Trophoblast cell (in vitro differentiated cells and primary cell): Measurements from ENCODE around the gene NUFIP1.
A peak's percentile ranks its signal among the peaks of the same experiment; 100 is the strongest.

ENCODE experiments used
- DNase-seq, 2 donors: peaks; one replicate each; pipeline ENCODE4 v3.0.0-alpha.2; 2016
- H2AFZ ChIP-seq: 2 replicates; pipeline ENCODE4 v1.6.1; 2013; ENCODE audit warnings: low read length, moderate library complexity, mild to moderate bottlenecking; ENCODE audit not compliant: insufficient read depth, poor library complexity
- H2AK5ac ChIP-seq: 2 replicates; pipeline ENCODE4 v1.6.1; 2013; ENCODE audit warnings: mild to moderate bottlenecking, low read length
- H2BK120ac ChIP-seq: 2 replicates; pipeline ENCODE4 v1.6.1; 2013; ENCODE audit warnings: low read length, mild to moderate bottlenecking, moderate library complexity; ENCODE audit not compliant: insufficient read depth, poor library complexity
- H2BK12ac ChIP-seq: 2 replicates; pipeline ENCODE4 v1.6.1; 2013; ENCODE audit warnings: mild to moderate bottlenecking, low read length, moderate library complexity
- H2BK5ac ChIP-seq: 2 replicates; pipeline ENCODE4 v1.6.1; 2013; ENCODE audit warnings: low read length, low read depth, moderate library complexity, mild to moderate bottlenecking; ENCODE audit not compliant: poor library complexity
- H3K14ac ChIP-seq: 2 replicates; pipeline ENCODE4 v1.6.1; 2013; ENCODE audit warnings: mild to moderate bottlenecking, low read length
- H3K18ac ChIP-seq: 2 replicates; pipeline ENCODE4 v1.6.1; 2013; ENCODE audit warnings: mild to moderate bottlenecking, low read length
- H3K23ac ChIP-seq: 2 replicates; pipeline ENCODE4 v1.6.1; 2013; ENCODE audit warnings: low read length
- H3K27ac ChIP-seq: 2 replicates; pipeline ENCODE4 v1.5.1; 2013; ENCODE audit warnings: low read depth, mild to moderate bottlenecking, inconsistent platforms, low read length, moderate library complexity
- H3K27me3 ChIP-seq: 2 replicates; pipeline ENCODE4 v1.6.1; 2013; ENCODE audit warnings: inconsistent platforms, mild to moderate bottlenecking, low read length, moderate library complexity; ENCODE audit not compliant: insufficient read depth
- H3K36me3 ChIP-seq, 2 experiments: 1 replicate in 1 of 2; 2 replicates in 1 of 2; pipeline ENCODE4 v1.6.1; 2013; ENCODE audit warnings: low read length in 2 of 2, mild to moderate bottlenecking in 2 of 2, moderate library complexity in 1 of 2; ENCODE audit not compliant: insufficient read depth in 2 of 2, control insufficient read depth in 1 of 2
- H3K4ac ChIP-seq: 2 replicates; pipeline ENCODE4 v1.6.1; 2013; ENCODE audit warnings: low read depth, mild to moderate bottlenecking, low read length, moderate library complexity
- H3K4me1 ChIP-seq, 2 experiments: 1 replicate in 1 of 2; 2 replicates in 1 of 2; pipeline ENCODE4 v1.6.1; 2013; ENCODE audit warnings: low read length in 2 of 2, mild to moderate bottlenecking in 2 of 2, moderate library complexity in 1 of 2; ENCODE audit not compliant: insufficient read depth in 2 of 2, control insufficient read depth in 1 of 2
- H3K4me2 ChIP-seq: 2 replicates; pipeline ENCODE4 v1.6.1; 2013; ENCODE audit warnings: inconsistent platforms, mild to moderate bottlenecking, low read length, moderate library complexity
- H3K4me3 ChIP-seq: 2 replicates; pipeline ENCODE4 v1.5.1; 2013; ENCODE audit warnings: mild to moderate bottlenecking, low read depth, low read length, inconsistent platforms
- H3K79me1 ChIP-seq: one replicate; pipeline ENCODE4 v1.6.1; 2013; ENCODE audit warnings: low read length
- H3K79me2 ChIP-seq: 2 replicates; pipeline ENCODE4 v1.6.1; 2013; ENCODE audit warnings: low read length, mild to moderate bottlenecking; ENCODE audit not compliant: control insufficient read depth, insufficient read depth, poor library complexity
- H3K9ac ChIP-seq: 2 replicates; pipeline ENCODE4 v1.6.1; 2013; ENCODE audit warnings: mild to moderate bottlenecking, low read length
- H3K9me3 ChIP-seq: 2 replicates; pipeline ENCODE4 v1.6.1; 2013; ENCODE audit warnings: low read depth, mild to moderate bottlenecking, control low read depth, inconsistent platforms, low read length; ENCODE audit not compliant: insufficient read depth
- H4K12ac ChIP-seq: 2 replicates; pipeline ENCODE4 v1.6.1; 2013; ENCODE audit warnings: low read depth, mild to moderate bottlenecking, low read length, moderate library complexity
- H4K8ac ChIP-seq: 2 replicates; pipeline ENCODE4 v1.6.1; 2013; ENCODE audit warnings: low read depth, mild to moderate bottlenecking, low read length, moderate library complexity
- H4K91ac ChIP-seq: one replicate; pipeline ENCODE4 v1.6.1; 2013; ENCODE audit warnings: low read depth, mild to moderate bottlenecking, low read length, moderate library complexity
- WGBS: extraction: QIAGEN DNeasy Blood & Tissue Kit; methylation state at CpG from one replicate; pipeline ENCODE4 v1.1.7; 2013; ENCODE audit warnings: missing lambda C conversion rate; ENCODE audit not compliant: insufficient read length, insufficient coverage; ENCODE audit errors: extremely low coverage; 5-methylcytosine and 5-hydroxymethylcytosine counted together

NUFIP1 gene

DNA sequence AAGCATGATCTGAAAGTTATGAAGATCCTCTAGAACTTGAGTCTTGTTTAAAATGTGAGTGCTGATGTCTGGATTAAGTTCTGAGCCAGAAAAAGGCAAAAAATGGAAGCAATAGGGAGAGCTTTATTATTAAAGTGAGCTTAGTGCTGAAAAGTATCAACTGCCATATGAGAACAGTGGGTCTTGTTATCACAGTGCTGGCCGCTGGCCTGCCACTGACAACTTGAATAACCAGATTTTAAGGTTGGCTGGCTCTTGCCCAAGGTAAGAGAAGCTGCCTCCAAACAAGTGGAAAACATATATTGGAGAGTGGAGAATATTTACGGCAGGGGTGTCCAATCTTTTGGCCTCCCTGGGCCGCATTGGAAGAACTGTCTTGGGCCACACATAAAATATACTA, 33.9 kb downstream of the NUFIP1 start:
- DNase-seq: peak in 1 of 2 donors; percentile 27
- H3K27me3 ChIP-seq: no peaks in the 10 kb centered on the region
- no peak overlapping the region for H3K9ac ChIP-seq
- H3K79me1 ChIP-seq: no peaks in the 10 kb centered on the region
- no peak overlapping the region for H3K14ac ChIP-seq
- H4K12ac ChIP-seq: no peak overlapping the region
- H2BK12ac ChIP-seq: no peak overlapping the region
- no peak overlapping the region for H2BK5ac ChIP-seq
- H3K4me2 ChIP-seq: no peak overlapping the region
- H3K79me2 ChIP-seq: no peaks in the 10 kb centered on the region
- H3K4me3 ChIP-seq: no peak overlapping the region
- peaks cover 0 to 2% of the 10 kb centered on the region in 2 experiments for H3K36me3 ChIP-seq
- H4K91ac ChIP-seq: no peak overlapping the region
- no peak overlapping the region for H3K23ac ChIP-seq
- no peak overlapping the region for H2AK5ac ChIP-seq
- no peak overlapping the region for H2AFZ ChIP-seq
- H3K9me3 ChIP-seq: no peaks in the 10 kb centered on the region
- no peak overlapping the region for H3K4ac ChIP-seq
- H3K4me1 ChIP-seq: no peaks in the 10 kb centered on the region
- no CpG with 5 or more reads among the region's 3 CpGs for WGBS
- no peak overlapping the region for H4K8ac ChIP-seq
- no peak overlapping the region for H3K27ac ChIP-seq
- no peak overlapping the region for H2BK120ac ChIP-seq
- H3K18ac ChIP-seq: no peak overlapping the region

DNA sequence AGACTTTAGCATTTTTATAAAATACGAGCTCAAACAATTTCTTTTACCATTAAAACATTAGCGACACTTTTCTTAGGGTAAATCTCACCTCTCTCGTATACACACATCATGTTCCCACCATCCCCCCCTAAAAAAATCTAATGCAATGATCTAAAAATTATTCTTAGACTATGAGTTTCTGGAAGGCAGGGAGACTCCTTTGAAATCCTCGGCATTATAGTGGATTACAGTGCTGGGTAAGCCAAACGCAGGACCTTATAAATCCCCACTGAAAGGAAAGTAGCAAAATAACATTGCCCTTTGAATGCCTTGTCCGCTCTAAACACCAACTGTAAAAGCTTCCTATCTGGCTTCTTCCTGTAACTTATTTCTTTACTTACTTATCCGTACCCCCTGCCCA, 35.0 kb downstream of the NUFIP1 start:
- Histone ChIP-seq H3K9me3 (no peaks in the 10 kb centered on the region), H2AFZ (no peak overlapping the region), H3K9ac (no peak overlapping the region)

GRCh38 chr13:44952671-44953070, 36.6 kb downstream of the NUFIP1 start:
- Histone ChIP-seq H3K23ac (no peak overlapping the region), H3K36me3 (peaks cover 0 to 2% of the 10 kb centered on the region in 2 experiments), H3K9ac (no peak overlapping the region), H3K4me1 (no peaks in the 10 kb centered on the region), H4K8ac (no peak overlapping the region), H3K4me2 (no peak overlapping the region), H3K27ac (no peak overlapping the region), H3K4ac (no peak overlapping the region), H4K91ac (no peak overlapping the region), H2AFZ (no peak overlapping the region), H2BK5ac (no peak overlapping the region), H2AK5ac (no peak overlapping the region), H2BK12ac (no peak overlapping the region), H2BK120ac (no peak overlapping the region), H3K79me2 (no peaks in the 10 kb centered on the region), H4K12ac (no peak overlapping the region), H3K27me3 (no peaks in the 10 kb centered on the region), H3K9me3 (no peaks in the 10 kb centered on the region), H3K79me1 (no peaks in the 10 kb centered on the region), H3K14ac (no peak overlapping the region), H3K18ac (no peak overlapping the region), H3K4me3 (no peak overlapping the region)
- peak; percentile 17 to 92 for DNase-seq
- no CpG with 5 or more reads among the region's 2 CpGs for WGBS

More for the DNA sequence above, 35.0 kb downstream of the NUFIP1 start:
- Histone ChIP-seq H4K8ac (no peak overlapping the region), H2BK12ac (no peak overlapping the region), H3K23ac (no peak overlapping the region), H2AK5ac (no peak overlapping the region), H3K14ac (no peak overlapping the region), H3K27me3 (no peaks in the 10 kb centered on the region), H4K91ac (no peak overlapping the region), H3K4me2 (no peak overlapping the region), H3K27ac (no peak overlapping the region), H2BK120ac (no peak overlapping the region), H3K36me3 (peaks cover 0 to 2% of the 10 kb centered on the region in 2 experiments), H3K4me1 (no peaks in the 10 kb centered on the region), H3K79me2 (no peaks in the 10 kb centered on the region), H3K4ac (no peak overlapping the region), H3K79me1 (no peaks in the 10 kb centered on the region), H4K12ac (no peak overlapping the region), H3K4me3 (no peak overlapping the region), H2BK5ac (no peak overlapping the region), H3K18ac (no peak overlapping the region)
- WGBS: 100% methylated on average over 2 of the region's 7 CpGs
- no peak for DNase-seq

DNA sequence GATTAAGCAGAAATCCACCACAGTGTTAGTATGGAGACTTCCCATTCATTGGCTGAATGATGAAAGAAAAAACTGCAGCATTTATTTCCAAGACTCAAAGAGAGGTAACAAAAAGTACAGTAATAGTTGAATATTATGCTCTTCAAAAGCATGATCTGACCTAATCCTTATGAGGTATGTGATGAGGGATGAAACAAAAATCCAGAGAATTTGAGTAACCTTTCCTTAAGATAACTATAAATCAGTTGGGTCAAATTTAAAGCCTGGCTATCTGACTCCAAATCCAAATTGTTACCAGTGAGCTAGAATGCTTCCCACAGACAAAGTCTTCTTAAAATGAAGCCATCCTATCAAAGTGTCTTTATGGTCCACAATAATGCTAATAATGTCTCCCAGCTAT, 38.1 kb downstream of the NUFIP1 start:
- no peak overlapping the region for H3K27ac ChIP-seq
- H3K4me2 ChIP-seq: no peak overlapping the region
- no peak overlapping the region for H2AFZ ChIP-seq
- H4K8ac ChIP-seq: no peak overlapping the region
- H3K4me1 ChIP-seq: no peaks in the 10 kb centered on the region
- H3K9me3 ChIP-seq: no peaks in the 10 kb centered on the region
- no peak overlapping the region for H2BK5ac ChIP-seq
- H3K79me1 ChIP-seq: no peaks in the 10 kb centered on the region
- H2BK120ac ChIP-seq: no peak overlapping the region
- no peaks in the 10 kb centered on the region for H3K79me2 ChIP-seq
- H3K9ac ChIP-seq: no peak overlapping the region
- no peaks in the 10 kb centered on the region for H3K27me3 ChIP-seq
- H2BK12ac ChIP-seq: no peak overlapping the region
- H3K4me3 ChIP-seq: no peak overlapping the region
- H3K23ac ChIP-seq: no peak overlapping the region
- no peak overlapping the region for H4K12ac ChIP-seq
- H3K36me3 ChIP-seq: no peaks in the 10 kb centered on the region
- no peak overlapping the region for H3K4ac ChIP-seq
- no peak overlapping the region for H4K91ac ChIP-seq
- no peak overlapping the region for H3K14ac ChIP-seq
- peak in 1 of 2 donors; percentile 79 for DNase-seq
- H2AK5ac ChIP-seq: no peak overlapping the region
- H3K18ac ChIP-seq: no peak overlapping the region
